A549 treated with DMSO at 1 μM for 4 hours (cell line): Measurements from ENCODE around the gene FCRLB. TPM values are rescaled to one million over a fixed set of nuclear protein-coding genes. Genes with fewer than 3 reads are reported as not detected.

Source experiments
- total RNA-seq: library from RNA; stranded (reverse); fragments of 200-300 nt; extraction: Qiagen RNA extraction; gene quantifications from 5 replicates; pipeline ENCODE4 v1.2.3, GENCODE V29; 2022; ENCODE audit warnings: low read depth

Gene FCRLB, protein sequence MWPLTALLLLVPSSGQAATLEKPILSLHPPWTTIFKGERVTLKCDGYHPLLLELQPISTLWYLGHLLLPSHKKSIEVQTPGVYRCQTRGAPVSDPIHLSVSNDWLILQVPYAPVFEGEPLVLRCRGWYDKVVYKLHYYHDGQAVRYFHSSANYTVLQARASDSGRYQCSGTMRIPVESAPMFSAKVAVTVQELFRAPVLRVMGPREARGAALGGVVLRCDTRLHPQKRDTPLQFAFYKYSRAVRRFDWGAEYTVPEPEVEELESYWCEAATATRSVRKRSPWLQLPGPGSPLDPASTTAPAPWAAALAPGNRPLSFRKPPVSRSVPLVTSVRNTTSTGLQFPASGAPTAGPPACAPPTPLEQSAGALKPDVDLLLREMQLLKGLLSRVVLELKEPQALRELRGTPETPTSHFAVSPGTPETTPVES
- 1.2 to 1.9 TPM (median 1.7 TPM) in 5 replicates for total RNA-seq

DNA sequence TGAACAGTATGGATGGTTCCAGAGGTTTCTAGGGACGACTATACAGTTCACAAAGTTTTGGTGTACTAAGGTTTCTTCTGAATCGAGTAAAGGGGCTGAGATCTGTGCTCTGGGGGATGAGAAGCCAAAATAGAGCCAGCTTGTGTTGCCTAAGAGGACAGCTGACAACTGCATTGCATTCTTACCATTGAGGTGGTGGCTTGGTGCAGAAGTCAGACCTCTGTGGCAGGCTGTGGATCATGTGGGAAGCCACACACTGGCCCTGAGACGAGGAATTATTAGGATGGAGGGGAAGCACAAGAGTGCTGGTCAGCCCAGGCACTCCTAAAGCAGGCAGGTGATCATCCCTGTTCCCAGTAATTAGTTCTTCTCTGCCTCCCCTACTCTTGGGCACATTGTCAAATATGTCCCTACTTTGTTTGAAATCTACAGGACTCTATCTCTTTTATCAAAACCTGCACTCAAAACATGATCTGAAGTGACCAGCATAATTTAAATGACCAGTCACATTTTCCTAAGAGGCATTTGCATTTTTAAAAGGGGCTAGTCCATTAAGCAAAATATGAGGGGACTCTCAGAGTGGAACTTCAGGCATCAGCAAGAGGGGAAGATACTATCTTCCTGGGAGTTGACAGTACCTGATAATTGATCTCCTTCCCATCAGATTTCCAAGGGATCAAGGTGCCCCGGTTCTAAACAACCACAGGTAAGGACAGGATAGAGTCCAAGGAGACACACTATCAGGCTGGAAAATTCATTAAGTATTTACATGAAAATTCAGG lies at the start of gene FCRLB:
Gene FCRLB (plus strand): TSS at position 589 of the 782 bp plus-strand sequence. CDS start 1,129 bp downstream, outside the sequence.

DNA sequence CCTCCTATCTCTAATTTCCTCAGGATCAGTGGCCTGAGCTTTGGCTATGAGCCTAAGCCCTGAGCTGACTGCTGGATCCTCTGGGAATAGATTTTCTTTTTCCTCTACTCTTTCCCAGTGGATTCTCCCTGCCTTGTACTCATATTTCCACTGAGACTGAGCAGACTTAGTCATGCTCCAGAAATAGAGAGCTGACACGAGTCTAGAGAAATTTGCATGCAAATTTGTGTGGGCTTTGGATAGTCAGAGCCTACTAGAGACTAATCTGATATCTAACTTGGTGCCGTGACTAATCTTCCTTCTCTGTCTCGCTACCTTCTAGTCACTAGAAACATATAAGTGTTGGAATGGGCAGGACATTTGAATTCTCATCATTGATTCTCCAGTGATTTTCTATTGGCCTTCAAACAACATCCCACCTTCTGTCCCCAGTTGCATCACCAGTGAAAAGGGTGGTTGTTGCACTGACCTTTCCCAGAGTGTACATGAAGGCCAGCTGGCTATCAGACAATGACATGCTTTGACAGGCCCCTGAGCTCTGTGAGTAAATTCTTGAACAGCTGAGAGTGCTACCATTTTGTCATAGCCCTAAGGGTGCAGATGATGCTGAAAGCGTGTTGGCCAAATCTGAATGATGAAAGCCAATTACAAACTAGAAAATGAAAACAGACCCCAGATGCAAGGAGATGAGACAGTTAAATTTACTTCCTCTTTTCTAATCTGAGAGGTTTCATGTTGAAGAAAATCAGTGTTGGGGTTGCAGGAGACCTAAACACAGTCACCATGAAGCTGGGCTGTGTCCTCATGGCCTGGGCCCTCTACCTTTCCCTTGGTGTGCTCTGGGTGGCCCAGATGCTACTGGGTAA lies 14.6 kb upstream of the FCRLB start, which contains the start of gene FCRLA:
Gene FCRLA (plus strand): TSS at position 748 of the 866 bp plus-strand sequence. CDS start 36 bp downstream, at position 784.

DNA sequence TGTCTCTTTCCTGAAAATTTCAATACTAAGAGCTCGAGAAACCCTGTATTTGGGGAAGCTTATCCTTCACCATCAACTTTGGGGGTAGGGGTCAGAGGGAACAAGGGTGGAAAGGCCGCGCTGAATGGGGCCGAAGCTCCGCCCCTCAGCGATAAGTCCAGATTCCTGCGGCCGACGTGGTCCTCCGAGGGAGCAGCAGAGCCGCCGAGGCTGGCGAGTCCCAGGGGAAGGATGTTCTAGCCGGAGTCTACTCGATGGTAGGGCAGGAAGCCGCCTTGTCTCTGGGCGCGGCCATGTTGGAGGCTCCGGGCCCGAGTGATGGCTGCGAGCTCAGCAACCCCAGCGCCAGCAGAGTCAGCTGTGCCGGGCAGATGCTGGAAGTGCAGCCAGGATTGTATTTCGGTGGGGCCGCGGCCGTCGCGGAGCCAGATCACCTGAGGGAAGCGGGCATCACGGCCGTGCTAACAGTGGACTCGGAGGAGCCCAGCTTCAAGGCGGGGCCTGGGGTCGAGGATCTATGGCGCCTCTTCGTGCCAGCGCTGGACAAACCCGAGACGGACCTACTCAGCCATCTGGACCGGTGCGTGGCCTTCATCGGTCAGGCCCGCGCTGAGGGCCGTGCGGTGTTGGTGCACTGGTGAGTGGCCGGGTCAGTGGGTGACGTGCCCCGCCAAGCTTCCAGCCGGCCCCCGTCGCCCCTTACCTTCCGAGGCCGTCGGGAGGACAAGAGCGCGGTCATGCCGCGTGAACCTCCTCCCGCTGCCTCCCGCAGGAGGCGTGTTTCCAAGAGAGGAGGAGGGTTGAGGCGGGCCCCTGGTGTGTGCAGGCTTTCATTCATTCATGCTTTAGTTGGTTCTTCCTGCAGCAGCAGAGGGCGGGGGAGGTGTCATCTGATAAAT lies 28.4 kb downstream of the FCRLB start, which contains the start of gene DUSP12:
Gene DUSP12 (plus strand): TSS at position 278 of the 899 bp plus-strand sequence. CDS start 16 bp downstream, at position 294.

DNA sequence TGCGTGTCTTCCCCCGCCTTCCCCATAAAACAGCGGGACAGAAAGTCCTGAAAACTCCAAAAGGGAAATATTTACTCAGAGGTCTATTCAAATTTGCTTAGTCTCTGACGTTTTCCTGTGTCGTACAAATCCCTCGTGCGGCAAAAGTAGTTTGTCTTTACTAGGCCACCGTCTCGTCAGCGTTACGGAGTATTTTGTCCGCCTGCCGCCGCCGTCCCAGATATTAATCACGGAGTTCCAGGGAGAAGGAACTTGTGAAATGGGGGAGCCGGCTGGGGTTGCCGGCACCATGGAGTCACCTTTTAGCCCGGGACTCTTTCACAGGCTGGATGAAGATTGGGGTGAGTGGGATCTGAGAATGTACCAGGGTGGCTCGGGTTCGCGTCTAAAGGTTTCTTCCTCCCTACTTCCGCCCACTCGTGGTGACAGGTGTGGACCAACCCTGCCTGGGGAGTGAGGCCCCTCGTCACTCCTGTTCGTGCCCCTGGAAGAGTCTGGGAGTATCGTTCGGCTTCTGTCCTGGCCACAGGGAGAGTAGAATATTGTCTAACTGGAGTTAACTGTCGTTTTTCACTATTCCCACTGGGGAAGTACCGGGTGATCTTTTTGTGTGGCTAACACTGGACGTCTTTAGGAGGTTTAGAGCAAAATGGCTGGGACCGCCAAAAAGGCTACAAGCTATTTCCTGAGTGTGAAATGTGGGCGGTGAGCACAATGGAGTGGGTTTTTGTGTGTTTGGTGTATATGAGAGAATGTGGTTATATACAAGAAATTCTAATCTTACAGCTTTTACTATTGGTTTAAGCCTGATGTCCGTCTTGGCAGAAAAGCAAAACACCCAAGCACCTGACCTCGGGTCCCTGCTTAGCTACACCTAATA lies 45.0 kb downstream of the FCRLB start, which contains the start of gene ATF6:
Gene ATF6 (plus strand): TSS at position 219 of the 880 bp plus-strand sequence. CDS start 41 bp downstream, at position 260.

Other genes with a start within 250 kb of the FCRLB start
- not detected in 5 replicates for gene FCGR2A, start 216.1 kb upstream of the FCRLB start, total RNA-seq
- 1.5 to 11.0 TPM (median 3.6 TPM) in 5 replicates for gene HSPA6, start 197.0 kb upstream of the FCRLB start, total RNA-seq
- not detected in 5 replicates for gene FCGR3A, start 171.7 kb upstream of the FCRLB start, total RNA-seq
- gene FCGR3B, start 90.4 kb upstream of the FCRLB start, total RNA-seq, result not detected in 5 replicates
- not detected in 5 replicates for gene FCGR2B, start 58.4 kb upstream of the FCRLB start, total RNA-seq
- 0.06 to 0.09 TPM in 2 of 5 replicates, not detected in the others for gene FCRLA, start 14.3 kb upstream of the FCRLB start, total RNA-seq
- gene DUSP12, start 28.2 kb downstream of the FCRLB start, total RNA-seq, result 44.0 to 57.9 TPM (median 45.1 TPM) in 5 replicates
- gene ATF6, start 44.8 kb downstream of the FCRLB start, total RNA-seq, result 12.0 to 14.3 TPM (median 13.3 TPM) in 5 replicates